ENCODE measurements around the gene POMGNT1. TPM values are rescaled to one million over a fixed set of nuclear protein-coding genes. Genes with fewer than 3 reads are reported as not detected.

Gene POMGNT1
- total and polyA plus RNA-seq, 2 of the 13 experiments (the other 11 are each of a cell fraction or from before 2014, with no cell fraction given) = 33.9 to 46.8 TPM

DNA sequence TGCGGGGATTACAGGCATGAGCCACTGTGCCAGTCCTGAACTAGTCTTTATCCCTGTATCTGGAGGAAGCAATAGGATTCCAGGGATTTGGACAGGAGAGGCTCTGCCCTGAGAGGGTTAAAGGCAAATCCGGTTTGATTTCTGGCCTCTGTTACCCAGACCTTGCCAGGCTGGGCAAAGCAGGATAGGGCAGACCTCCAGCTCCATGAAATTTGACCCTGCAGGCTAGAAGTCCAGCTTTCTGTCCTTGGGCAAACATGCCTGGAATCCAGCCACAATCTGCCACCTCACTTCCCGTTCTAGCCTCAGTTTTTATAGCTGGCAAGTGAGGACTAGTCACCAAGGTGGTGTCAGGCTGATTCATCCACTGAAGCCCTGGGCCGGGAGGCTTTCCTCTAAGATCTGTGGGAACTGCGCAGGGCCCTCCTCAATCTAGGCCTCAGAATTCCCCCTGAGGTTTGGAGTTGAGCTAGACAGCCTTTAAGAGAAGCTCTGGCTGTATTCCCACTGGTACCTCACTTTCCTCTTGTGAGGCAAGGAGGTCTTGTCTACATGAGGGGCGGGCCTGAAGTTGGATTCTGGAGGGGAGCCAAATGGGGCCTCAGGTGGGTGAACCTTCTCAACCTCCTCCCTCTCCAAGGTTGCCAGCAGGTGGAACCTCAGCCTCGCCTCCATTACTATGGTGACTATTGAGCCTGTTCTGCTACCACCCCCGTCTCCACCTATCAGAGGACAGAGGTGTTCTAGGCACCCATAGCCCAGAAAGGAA is 15.0 kb downstream of the POMGNT1 start (continued):
- TF ChIP-seq ZSCAN9 (CRISPR knock-in tag; IDR thresholded peaks at IDR 0.05; ENCODE audit: borderline replicate concordance) (no peak), NKX3-1 (CRISPR knock-in tag; IDR thresholded peaks at IDR 0.05) (no peak), ZBTB42 (CRISPR knock-in tag; IDR thresholded peaks at IDR 0.05) (no peak), SATB2 (CRISPR knock-in tag; IDR thresholded peaks at IDR 0.05) (no peak), ZNF337 (CRISPR knock-in tag; IDR thresholded peaks at IDR 0.05; ENCODE audit: borderline replicate concordance, low read depth) (no peak), POLR2G (IDR thresholded peaks at IDR 0.05; ENCODE audit: low read depth, low read length) (peak; percentile 63), ATRX (CRISPR knock-in tag; IDR thresholded peaks at IDR 0.05; ENCODE audit: borderline replicate concordance) (no peak), ZNF33B (CRISPR knock-in tag; IDR thresholded peaks at IDR 0.05) (no peak), HMG20A (CRISPR knock-in tag; IDR thresholded peaks at IDR 0.05; ENCODE audit: borderline replicate concordance) (peak; percentile 15; the same call in 1 of the 2 replicates), CBX5 (CRISPR knock-in tag; IDR thresholded peaks at IDR 0.05; ENCODE audit: borderline replicate concordance) (no peak), AGO1 (IDR thresholded peaks at IDR 0.05; ENCODE audit: low read depth, low read length, poor library complexity, severe bottlenecking) (no peak), FOXK1 (CRISPR knock-in tag; IDR thresholded peaks at IDR 0.05; ENCODE audit: borderline replicate concordance, low read depth) (no peak), ELF4 (CRISPR knock-in tag; IDR thresholded peaks at IDR 0.05; ENCODE audit: borderline replicate concordance) (no peak), SMARCE1 (IDR thresholded peaks at IDR 0.05; ENCODE audit: borderline replicate concordance) (no peak), ZFP82 (CRISPR knock-in tag; IDR thresholded peaks at IDR 0.05; ENCODE audit: borderline replicate concordance) (no peak), NFE2L1 (CRISPR knock-in tag; IDR thresholded peaks at IDR 0.05; ENCODE audit: borderline replicate concordance) (no peak), ZNF7 (CRISPR knock-in tag; IDR thresholded peaks at IDR 0.05) (no peak), MYC (CRISPR knock-in tag; IDR thresholded peaks at IDR 0.05; ENCODE audit: borderline replicate concordance) (peak; percentile 31; the same call in 1 of the 2 replicates), CREM (IDR thresholded peaks at IDR 0.05) (peak; percentile 56; the same call in 1 of the 2 replicates), CREM (CRISPR knock-in tag; IDR thresholded peaks at IDR 0.05) (no peak), SNAI1 (CRISPR knock-in tag; IDR thresholded peaks at IDR 0.05; ENCODE audit: borderline replicate concordance) (no peak)
- TF ChIP-seq, protein P1, sequence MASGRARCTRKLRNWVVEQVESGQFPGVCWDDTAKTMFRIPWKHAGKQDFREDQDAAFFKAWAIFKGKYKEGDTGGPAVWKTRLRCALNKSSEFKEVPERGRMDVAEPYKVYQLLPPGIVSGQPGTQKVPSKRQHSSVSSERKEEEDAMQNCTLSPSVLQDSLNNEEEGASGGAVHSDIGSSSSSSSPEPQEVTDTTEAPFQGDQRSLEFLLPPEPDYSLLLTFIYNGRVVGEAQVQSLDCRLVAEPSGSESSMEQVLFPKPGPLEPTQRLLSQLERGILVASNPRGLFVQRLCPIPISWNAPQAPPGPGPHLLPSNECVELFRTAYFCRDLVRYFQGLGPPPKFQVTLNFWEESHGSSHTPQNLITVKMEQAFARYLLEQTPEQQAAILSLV (CRISPR knock-in tag; IDR thresholded peaks at IDR 0.05; ENCODE audit: borderline replicate concordance) = 0 out of 2 replicates have a peak, but pooled peaks have one; percentile 51
- TF ChIP-seq, protein P2, sequence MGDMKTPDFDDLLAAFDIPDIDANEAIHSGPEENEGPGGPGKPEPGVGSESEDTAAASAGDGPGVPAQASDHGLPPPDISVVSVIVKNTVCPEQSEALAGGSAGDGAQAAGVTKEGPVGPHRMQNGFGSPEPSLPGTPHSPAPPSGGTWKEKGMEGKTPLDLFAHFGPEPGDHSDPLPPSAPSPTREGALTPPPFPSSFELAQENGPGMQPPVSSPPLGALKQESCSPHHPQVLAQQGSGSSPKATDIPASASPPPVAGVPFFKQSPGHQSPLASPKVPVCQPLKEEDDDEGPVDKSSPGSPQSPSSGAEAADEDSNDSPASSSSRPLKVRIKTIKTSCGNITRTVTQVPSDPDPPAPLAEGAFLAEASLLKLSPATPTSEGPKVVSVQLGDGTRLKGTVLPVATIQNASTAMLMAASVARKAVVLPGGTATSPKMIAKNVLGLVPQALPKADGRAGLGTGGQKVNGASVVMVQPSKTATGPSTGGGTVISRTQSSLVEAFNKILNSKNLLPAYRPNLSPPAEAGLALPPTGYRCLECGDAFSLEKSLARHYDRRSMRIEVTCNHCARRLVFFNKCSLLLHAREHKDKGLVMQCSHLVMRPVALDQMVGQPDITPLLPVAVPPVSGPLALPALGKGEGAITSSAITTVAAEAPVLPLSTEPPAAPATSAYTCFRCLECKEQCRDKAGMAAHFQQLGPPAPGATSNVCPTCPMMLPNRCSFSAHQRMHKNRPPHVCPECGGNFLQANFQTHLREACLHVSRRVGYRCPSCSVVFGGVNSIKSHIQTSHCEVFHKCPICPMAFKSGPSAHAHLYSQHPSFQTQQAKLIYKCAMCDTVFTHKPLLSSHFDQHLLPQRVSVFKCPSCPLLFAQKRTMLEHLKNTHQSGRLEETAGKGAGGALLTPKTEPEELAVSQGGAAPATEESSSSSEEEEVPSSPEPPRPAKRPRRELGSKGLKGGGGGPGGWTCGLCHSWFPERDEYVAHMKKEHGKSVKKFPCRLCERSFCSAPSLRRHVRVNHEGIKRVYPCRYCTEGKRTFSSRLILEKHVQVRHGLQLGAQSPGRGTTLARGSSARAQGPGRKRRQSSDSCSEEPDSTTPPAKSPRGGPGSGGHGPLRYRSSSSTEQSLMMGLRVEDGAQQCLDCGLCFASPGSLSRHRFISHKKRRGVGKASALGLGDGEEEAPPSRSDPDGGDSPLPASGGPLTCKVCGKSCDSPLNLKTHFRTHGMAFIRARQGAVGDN (CRISPR knock-in tag; IDR thresholded peaks at IDR 0.05) = peak; percentile 49
- TF ChIP-seq, protein P3, sequence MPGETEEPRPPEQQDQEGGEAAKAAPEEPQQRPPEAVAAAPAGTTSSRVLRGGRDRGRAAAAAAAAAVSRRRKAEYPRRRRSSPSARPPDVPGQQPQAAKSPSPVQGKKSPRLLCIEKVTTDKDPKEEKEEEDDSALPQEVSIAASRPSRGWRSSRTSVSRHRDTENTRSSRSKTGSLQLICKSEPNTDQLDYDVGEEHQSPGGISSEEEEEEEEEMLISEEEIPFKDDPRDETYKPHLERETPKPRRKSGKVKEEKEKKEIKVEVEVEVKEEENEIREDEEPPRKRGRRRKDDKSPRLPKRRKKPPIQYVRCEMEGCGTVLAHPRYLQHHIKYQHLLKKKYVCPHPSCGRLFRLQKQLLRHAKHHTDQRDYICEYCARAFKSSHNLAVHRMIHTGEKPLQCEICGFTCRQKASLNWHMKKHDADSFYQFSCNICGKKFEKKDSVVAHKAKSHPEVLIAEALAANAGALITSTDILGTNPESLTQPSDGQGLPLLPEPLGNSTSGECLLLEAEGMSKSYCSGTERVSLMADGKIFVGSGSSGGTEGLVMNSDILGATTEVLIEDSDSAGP (CRISPR knock-in tag; IDR thresholded peaks at IDR 0.05; ENCODE audit: borderline replicate concordance) = peak; percentile 33; the same call in 1 of the 2 replicates

All from HepG2 (cell line).